ENCODE measurements around the gene ASNSD1.

Gene ASNSD1

DNA sequence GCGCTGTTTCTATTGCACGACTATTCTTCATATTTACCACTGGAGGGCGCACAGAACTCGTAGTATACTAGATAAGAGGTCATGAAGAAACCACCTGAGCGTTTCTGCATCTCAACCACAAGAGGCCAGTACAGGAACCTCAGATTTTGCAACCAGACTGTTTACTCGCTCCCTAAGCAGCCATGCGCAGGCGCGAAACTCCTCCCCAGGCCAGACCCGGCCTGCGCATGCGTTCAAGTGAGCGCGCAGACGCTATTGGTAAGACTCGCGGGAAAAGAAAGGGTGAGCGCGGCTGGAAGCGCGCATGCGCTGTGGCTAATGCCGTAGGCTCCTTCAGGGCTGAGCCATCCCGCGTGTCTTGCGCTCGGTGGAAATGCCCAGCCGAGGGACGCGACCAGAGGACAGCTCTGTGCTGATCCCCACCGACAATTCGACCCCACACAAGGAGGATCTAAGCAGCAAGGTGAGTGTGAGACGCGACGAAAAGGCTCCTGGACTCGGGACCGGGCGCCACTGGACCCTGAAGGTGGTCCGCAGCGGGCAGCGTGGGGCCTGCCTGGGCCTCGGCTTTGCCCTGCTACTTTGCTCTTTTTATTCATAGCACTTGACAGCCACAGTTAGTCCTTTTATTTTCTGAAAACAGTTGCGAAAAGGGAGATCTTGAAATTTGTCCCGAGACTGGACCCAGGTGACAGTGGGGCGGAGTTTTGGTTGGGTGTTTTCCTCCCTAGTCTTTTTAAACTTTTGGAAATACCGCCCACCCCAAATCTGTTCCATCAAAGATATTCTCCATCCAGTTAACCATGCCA lies at the start of gene ASNSD1:
TSS of gene ASNSD1 (plus strand) at position 312 of the 809 bp plus-strand sequence. CDS start 4,674 bp downstream, outside the sequence.
- H3K27ac ChIP-seq, result peak within 1 kb of the TSS; percentile 42
- peak; percentile 98 for DNase-seq (ENCODE audit: low read depth, low spot score)

DNA sequence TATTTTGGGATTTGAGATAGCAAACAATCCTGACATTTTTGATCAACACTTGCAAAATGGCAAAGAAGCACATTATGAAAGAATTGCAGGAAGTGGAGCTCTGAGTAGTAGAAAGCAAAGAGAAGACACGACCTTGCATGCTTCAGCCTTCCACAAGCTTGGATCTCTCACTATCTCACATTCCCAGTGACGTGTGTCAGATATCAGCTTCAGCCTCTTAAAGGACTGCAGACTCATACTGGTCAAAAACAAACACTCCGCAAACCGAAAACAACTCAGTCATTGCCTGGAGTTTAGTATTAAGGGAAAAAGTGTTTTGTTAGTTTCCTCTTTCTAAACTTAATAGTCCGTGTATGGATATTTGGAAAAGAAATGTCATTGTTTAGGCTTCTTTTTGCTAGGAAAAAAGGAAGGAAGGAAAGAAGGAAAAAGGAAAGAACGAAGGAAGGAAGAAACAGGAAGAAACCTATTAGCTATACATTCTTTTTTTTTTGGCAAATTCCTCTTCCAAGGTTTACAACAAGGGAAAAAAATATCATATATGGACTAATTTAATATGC lies 48.1 kb upstream of the ASNSD1 start:
- H3K27ac ChIP-seq, result peak overlapping the region; percentile 40
- no peak for DNase-seq (ENCODE audit: low read depth, low spot score)

DNA sequence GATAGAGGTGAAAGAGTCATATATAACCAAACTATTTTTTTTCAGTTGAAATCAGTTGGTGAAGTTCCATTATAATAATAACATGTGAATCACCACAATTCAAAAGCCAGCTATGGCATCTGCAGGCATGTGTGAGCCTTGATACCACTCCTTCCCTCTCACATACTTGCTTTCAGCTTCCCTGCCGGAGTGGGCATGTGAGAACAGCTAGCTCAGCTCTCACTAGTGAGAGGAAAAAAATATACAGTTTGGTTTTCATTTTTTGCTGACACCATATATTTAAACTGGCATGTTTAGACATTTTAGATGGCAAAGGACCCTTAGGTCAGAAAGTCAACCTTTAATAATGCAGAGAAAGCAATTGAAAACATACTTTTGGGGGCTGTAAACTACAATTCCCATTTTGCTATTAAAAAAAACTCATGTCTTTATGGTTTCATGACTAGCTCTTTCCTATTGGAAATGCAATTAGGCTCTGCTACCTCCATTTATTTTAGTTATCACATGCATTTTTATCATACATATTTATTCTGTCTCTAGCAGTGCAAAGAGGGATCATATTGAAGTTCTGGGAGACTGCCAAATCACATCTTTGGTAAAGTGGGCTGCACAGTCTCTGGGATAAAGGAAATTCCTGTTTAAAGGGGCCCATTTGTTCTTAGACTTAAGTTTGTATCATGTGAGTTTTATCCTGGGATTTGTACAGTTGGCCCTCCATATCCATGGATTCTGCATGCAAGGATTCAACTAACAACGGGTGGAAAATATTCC lies 47.4 kb upstream of the ASNSD1 start:
- DNase-seq (ENCODE audit: low read depth, low spot score), result peak; percentile 53
- H3K27ac ChIP-seq, result peak overlapping the region; percentile 40

DNA sequence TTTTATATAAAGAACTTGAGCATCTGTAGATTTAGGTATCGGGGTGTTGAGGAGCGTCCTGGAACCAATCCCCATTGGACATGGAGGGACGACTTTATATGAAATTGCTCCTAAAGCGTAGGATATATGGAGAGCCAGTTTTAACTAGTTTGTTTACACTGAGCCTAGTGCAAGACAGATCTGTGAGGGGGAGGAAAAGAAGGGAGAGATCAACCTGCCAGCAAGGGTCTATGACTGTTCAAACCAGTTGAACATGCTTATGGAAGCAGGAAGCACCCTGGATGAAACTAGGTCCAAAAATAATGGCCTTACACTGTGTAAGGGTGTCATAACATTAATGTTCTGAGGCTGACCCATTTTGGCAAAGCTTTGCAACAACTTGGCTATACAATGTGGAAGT lies 46.7 kb upstream of the ASNSD1 start:
- H3K27ac ChIP-seq, result no peak overlapping the region
- no peak for DNase-seq (ENCODE audit: low read depth, low spot score)

DNA sequence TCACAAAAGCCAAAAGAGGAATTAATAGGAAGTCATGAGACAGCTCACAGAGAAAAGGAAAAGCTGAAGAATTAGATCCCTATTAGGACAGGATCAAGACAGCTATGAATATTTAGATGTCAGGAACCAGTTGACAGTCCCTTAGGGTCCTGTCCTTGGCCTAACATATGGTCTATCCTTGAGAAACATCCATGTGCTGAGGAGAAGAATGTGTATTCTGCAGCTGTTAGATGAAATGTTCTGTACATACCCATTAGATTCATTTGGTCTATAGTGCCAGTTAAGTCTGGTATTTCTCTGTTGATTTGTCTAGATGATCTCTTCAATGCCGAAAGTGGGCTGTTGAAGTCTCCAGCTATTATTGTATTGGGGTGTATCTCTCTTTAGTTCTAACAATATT lies 43.1 kb upstream of the ASNSD1 start:
- H3K27ac ChIP-seq, result no peak overlapping the region
- DNase-seq (ENCODE audit: low read depth, low spot score), result no peak

DNA sequence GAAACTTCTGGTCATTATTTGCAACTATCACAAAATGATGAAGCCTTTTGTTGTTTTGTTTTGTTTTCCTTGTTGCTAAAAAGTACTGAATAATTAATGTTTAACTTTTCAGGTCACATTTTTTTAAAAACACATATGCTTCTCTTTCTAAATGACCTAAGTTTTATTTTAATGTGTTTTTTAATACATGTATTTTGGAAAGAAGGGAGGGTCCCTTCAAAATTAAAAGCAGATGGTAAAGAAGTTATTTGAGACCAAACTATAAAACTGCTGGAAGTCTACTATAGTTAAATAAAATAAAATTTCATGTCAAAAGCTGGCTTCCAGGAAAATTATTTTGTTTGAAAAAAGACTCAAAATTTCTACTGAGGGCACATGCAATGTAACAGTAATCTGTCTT lies 39.5 kb upstream of the ASNSD1 start:
- H3K27ac ChIP-seq, result no peak overlapping the region
- DNase-seq (ENCODE audit: low read depth, low spot score), result no peak

DNA sequence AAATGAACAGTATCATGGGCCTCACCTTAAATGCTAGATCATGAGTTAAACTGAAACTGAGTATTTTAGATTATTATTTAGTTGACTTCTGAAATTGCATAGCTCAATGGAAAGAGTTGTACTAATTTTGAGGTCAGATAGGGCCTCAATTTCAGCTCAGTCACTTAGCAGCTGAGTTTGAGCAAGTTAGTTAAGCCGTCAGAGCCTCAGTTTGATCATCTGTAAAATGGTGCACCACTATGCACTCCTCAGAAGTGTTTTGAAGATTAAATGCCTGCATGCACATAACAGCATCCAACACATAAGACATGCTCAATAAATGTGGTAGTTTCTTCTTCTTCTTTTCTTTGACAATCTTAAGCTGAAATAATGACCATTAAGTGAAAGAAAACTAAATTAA lies 38.2 kb upstream of the ASNSD1 start:
- no peak overlapping the region for H3K27ac ChIP-seq
- DNase-seq (ENCODE audit: low read depth, low spot score), result no peak

DNA sequence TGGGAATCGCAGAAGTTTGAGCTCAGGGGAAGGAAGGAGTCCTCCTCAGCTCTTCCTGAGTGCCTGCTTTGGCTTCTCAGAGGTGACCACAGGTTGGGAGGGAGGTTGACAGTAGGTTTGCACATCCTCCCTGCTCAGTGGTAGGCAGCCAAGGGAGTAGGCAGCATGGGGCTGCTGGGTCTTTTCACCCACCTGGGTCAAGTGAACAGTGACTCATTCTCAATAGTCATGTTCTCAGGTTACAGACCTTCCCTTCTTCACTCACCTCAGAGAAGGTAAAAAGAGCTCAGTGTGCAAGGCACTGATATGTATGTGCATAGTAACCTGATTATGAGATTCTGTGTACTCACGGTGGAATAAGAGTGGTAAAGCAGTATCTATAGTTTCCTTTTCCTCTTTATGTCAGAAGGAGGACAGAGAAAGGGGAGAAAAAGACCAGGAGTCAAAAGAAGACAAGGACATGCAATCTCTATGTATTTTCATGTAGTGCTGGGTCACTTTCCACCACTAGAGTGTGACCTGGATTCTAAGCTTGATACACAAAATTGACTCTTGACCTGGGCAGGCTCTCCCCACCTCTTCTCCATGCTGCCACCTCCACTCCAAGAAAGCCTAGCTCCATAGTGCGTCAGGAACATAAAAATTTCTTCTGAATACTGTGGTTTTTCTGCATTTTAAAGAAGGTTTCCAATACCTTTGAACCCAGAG lies 36.5 kb upstream of the ASNSD1 start:
- DNase-seq (ENCODE audit: low read depth, low spot score), result no peak

DNA sequence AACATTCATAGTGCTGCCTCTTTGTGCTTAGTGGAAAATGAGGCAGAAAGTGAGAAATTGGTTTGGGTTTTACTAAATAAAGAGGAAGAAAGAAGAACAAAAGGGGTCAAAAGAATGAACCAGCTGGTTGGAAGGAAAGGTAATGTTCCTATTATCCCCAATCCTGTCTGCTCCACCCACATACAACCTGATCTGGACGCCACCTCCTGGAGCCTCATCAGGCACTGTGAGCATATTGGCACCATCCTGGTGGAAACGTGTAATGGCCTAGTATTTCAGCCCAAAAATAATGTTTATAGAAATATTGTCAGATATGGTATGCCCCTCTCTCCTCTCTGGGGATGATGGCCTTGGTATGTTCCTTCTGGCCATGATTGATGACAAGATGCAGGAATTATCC lies 35.6 kb upstream of the ASNSD1 start:
- DNase-seq (ENCODE audit: low read depth, low spot score), result no peak
- H3K27ac ChIP-seq, result no peak overlapping the region

More for the DNA sequence above, 36.5 kb upstream of the ASNSD1 start:
- no peak overlapping the region for H3K27ac ChIP-seq

DNA sequence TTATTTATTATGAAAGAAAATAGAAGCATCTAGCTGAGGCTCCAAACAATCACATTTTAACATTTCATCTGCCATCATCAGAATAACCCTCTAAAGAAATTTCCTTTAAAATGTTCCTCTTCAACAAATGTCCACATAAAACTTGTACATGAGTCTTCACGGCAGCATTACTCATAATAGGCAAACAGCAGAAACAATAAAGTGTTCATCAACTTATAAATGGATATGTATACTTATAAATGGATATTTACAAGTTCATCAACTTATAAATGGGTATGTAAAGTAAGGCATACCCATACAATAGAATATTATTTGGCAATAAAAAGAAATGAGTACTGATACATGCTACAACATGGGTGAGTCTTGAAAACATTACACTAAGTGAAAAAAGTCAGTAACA lies 33.5 kb upstream of the ASNSD1 start:
- H3K27ac ChIP-seq, result no peak overlapping the region
- DNase-seq (ENCODE audit: low read depth, low spot score), result no peak

DNA sequence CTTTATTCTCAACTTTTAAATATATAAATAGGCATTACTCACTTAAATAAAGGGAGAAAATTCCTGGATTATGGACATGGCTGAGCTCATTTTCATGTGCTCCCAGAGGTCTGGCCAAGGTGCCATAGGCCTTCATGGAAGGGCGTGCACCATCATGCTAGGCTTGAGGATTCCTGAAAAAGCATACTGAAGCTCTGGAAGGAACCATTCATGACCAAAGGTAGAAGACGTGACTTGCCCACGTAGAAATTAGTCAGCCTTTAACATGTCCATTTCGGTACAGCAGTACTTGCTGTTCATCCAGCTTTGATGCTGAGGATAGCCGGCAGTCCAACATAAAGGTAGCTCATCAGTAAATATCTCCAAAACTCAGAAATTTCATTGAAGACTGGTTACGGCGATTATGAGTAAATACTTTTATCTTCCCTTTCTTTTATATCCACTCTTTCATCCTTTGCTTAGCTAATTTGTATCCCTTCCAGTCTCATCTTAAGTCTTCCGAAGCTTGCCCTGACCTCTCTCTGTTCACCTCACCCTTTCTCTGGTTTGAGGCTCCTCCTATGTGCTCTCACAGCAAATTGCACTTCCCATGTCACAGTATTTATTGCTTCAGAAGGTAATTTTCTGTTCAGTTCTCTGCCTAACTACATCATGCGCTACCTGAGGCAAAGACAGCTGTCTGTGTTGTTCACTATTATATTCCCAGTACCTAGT lies 32.3 kb upstream of the ASNSD1 start:
- DNase-seq (ENCODE audit: low read depth, low spot score), result no peak
- no peak overlapping the region for H3K27ac ChIP-seq

DNA sequence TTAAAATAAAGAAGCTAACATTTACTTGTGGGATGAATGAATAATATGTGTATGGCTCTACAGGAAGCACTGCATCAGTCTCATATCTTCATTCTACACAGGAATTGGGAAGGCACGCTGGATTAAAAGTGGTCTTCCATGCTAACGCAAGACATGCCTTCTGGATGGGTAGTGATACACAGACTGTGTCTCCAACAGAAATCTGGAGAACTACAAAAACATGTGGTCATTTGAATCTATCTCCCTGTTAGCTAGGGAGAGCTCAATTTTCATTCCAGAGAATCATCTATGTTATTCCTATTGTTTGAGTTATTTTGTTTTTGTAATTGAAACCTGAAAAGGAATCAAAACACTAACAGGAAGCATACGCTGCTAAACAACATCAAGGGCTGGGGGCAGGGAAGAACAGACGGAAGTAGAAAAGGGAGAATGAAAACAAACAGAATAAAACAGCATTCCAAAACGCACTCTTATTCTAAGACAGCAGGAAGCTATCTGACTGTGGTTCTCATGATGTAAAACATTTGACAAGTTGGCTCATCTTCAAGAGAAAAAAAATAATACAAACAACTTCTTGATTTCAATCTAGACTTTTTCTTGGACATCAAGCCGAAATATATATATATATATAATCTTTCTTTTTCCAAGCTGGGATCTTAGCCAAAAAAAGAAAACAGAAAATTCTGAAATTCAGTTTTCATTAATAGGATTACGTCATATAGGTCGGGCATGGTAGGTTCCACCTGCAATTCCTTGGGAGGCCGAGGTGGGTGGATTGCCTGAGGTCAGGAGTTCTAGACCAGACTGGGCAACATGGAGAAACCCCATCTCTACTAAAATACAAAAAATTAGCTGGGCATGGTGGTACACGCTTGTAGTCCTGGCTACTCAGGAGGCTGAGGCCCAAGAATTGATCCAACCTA lies 31.5 kb upstream of the ASNSD1 start:
- no peak for DNase-seq (ENCODE audit: low read depth, low spot score)
- H3K27ac ChIP-seq, result no peak overlapping the region

DNA sequence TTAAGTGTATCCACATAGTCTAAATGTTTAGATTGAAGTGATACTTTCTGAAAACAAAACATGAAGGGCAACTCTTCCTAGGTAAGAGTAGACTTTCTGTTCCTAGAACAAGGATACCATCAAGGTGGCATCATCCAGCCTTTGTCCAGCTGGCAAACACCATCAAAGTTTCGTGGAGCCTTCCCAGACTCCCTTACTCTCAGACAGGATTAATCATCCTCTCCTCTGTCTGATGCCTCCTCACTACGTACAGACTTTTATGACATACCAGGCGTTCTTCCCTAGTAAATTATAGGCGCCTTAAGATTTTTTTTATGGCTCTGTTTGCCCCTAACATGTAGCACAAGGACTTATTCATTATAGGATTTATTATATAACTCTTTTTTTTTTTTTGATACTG lies 29.4 kb upstream of the ASNSD1 start:
- no peak for DNase-seq (ENCODE audit: low read depth, low spot score)
- no peak overlapping the region for H3K27ac ChIP-seq

DNA sequence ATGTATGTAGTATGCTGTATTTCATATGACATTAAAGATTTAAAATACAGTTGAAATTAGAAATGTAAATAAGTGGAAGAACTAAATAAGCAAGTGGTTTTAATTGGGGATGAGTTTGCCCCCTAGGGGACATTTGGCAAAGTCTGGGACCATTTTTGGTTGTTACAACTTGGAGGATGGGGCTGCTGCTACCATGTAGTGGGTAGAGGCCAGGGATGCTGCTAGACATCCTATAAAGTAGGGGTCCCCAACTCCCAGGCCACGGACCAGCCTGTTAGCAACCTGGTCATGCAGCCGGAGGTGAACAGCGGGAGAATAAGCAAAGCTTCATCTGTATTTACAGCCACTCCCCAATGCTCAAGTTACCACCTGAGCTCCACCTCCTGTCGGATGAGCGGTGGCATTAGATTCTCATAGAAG lies 27.9 kb upstream of the ASNSD1 start:
- DNase-seq (ENCODE audit: low read depth, low spot score), result no peak
- no peak overlapping the region for H3K27ac ChIP-seq

DNA sequence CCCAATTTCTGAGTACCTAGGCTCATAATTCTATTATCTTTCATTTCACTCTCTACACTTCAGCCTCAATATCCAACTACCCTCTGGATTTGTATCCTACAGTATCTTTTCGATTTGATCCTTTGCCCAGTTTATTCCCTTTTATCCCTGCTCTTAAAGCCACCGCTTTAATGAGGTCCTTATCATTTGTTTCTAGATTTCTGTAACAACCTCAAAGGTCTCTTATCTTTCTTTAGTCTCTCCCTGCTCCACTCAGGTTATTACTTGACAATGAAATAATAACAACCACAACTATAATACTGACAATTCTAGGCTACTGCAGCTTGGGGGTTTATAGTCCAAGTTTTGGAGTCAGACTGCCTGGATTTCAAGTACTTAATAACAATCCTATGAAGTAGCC lies 25.9 kb upstream of the ASNSD1 start:
- no peak for DNase-seq (ENCODE audit: low read depth, low spot score)
- H3K27ac ChIP-seq, result no peak overlapping the region

DNA sequence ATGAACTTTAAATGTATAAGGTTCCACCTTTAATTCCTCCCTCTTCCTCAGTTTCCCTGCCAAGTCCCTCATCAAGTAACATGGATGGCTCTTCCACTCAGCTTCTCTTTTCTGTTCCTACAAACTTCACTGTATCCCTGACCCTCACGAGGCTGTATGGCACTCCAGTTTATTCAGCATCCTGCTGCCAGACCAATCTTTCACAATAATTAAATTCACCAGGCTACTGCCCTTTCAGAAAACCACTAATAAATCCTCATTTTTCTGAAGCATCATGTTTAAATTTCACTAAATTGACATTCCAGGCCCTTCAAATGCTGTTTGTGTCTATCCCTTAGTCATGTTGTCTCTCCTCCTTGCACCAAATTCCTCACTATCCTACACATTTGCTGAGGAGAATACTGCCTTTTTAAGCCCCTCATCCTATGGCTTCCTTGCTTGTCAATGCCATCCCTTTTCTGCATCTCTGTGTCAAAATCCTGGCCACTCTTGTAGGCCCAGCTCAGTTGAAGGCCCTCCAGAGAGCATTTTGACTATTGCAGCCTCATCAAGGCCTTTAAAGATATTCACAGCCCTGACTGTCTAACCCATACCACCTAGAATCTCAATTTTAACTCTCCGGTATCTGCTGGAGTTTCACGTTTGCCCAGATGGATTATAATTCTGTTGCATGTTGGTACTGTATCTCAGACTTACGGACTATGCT lies 22.8 kb upstream of the ASNSD1 start:
- no peak for DNase-seq (ENCODE audit: low read depth, low spot score)
- no peak overlapping the region for H3K27ac ChIP-seq

DNA sequence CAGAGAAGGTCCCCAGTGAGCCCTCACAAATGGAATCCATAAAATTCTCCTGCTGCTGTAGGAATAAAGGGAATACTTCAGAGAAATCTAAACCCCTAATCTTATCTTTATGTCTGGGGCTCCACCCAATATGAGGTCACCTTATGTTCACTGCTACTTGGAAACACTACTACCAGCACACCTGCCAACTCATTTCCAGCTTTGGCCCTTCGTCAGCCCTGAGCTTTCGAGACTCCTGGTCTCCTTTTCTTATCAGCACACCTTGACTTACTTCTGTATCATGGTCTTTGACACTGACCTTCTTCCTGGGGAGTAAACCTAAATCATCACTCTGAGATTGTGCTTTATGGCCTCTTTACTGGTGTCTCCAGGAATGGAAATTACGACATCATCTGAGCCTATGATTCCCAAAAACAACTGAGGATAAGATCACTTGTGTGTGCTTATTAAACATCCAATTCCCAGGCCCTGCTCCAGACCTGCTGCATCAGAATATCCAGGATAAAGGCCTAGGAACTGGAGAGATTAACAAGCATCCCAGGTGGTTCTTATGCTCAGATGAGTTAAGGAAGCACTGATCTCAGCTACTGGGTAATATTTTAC lies 22.2 kb upstream of the ASNSD1 start:
- no peak overlapping the region for H3K27ac ChIP-seq
- DNase-seq (ENCODE audit: low read depth, low spot score), result no peak

DNA sequence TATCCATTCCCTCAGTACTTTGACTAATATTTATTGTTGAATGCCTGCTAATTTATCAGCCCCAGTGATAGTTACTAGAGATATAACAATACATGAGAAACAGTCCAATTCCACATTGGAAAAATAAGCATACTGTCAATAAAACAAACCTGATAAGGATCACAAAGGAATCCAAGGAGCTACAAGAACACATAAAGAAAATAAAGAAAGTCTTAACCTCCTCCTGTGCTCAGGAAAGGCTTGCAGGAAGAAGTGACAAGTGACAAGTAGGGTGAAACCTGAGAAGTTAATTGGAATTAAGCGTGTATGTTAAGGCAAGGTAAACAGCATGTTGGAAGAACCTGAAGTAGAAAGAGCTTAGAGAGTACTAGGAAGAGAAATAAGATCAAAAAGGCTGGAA lies 20.3 kb upstream of the ASNSD1 start:
- no peak for DNase-seq (ENCODE audit: low read depth, low spot score)
- no peak overlapping the region for H3K27ac ChIP-seq
